HFFc6 (cell line): ENCODE results near the gene TSHZ1. TPM values are rescaled to one million over a fixed set of nuclear protein-coding genes. Genes with fewer than 3 reads are reported as not detected.
A peak's percentile ranks its signal among the peaks of the same experiment; 100 is the strongest.

Experiments
- DNase-seq: peaks from one replicate; pipeline ENCODE4 v3.0.0-alpha.2; 2018
- H3K27ac Mint-ChIP-seq: 2 replicates; pipeline ENCODE4 v1.8.0; 2020; ENCODE audit warnings: mild to moderate bottlenecking, mixed read lengths
- H3K27me3 Mint-ChIP-seq: 2 replicates; pipeline ENCODE4 v1.8.0; 2021; ENCODE audit warnings: mild to moderate bottlenecking, moderate library complexity, mixed read lengths; ENCODE audit not compliant: insufficient read depth
- H3K36me3 Mint-ChIP-seq: 2 replicates; pipeline ENCODE4 v1.8.0; 2021; ENCODE audit warnings: low read depth, mixed read lengths
- H3K4me1 Mint-ChIP-seq: 2 replicates; pipeline ENCODE4 v1.8.0; 2020; ENCODE audit warnings: low read depth, mixed read lengths
- H3K4me3 Mint-ChIP-seq: 2 replicates; pipeline ENCODE4 v1.8.0; 2020; ENCODE audit warnings: mild to moderate bottlenecking, moderate library complexity, mixed read lengths
- H3K9me3 Mint-ChIP-seq: 2 replicates; pipeline ENCODE4 v1.8.0; 2020; ENCODE audit warnings: mild to moderate bottlenecking, mixed read lengths
- CTCF ChIP-seq: fragments of 200-600 bp; sonication (generic); IDR thresholded peaks from 2 replicates; pipeline ENCODE4 v1.5.0; 2021; ENCODE audit warnings: antibody characterized with exemption, mild to moderate bottlenecking
- total RNA-seq, 6 experiments: library from RNA; stranded (reverse); fragmentation: NEBNext Ultra II Directional; extraction: Animal tissue kit (Norgen Biotek cat#: 25700); gene quantifications; 2 replicates in 1 of 6; 3 replicates in 5 of 6; pipeline ENCODE4 v1.2.3, GENCODE V29; 2021

TSHZ1 gene
- total RNA-seq, 6 experiments from 2014 or later: 18.6 to 25.0 (median 23.3) TPM

- Mint-ChIP-seq H3K27ac (peak overlapping the region; percentile 53; the same call in 1 of the 2 replicates), H3K27me3 (no peaks in the 10 kb centered on the region; the same call in 1 of the 2 replicates), H3K9me3 (no peaks in the 10 kb centered on the region), H3K4me1 (peaks cover 39% of the 10 kb centered on the region), H3K36me3 (no peaks in the 10 kb centered on the region; the same call in 1 of the 2 replicates), H3K4me3 (peak overlapping the region; percentile 79)
- no peak for DNase-seq
- TF ChIP-seq CTCF: no peak
Measured at GRCh38 chr18:75264926-75265597, 54.5 kb downstream of the TSHZ1 start.

GRCh38 chr18:75265872-75266271 lies 55.3 kb downstream of the TSHZ1 start:
- Mint-ChIP-seq H3K36me3 (no peaks in the 10 kb centered on the region; the same call in 1 of the 2 replicates), H3K4me3 (peak overlapping the region; percentile 79), H3K9me3 (no peaks in the 10 kb centered on the region), H3K27ac (peak overlapping the region; percentile 53; the same call in 1 of the 2 replicates), H3K27me3 (no peaks in the 10 kb centered on the region; the same call in 1 of the 2 replicates), H3K4me1 (peaks cover 39% of the 10 kb centered on the region)
- no peak for DNase-seq
- no peak for TF ChIP-seq CTCF

DNA sequence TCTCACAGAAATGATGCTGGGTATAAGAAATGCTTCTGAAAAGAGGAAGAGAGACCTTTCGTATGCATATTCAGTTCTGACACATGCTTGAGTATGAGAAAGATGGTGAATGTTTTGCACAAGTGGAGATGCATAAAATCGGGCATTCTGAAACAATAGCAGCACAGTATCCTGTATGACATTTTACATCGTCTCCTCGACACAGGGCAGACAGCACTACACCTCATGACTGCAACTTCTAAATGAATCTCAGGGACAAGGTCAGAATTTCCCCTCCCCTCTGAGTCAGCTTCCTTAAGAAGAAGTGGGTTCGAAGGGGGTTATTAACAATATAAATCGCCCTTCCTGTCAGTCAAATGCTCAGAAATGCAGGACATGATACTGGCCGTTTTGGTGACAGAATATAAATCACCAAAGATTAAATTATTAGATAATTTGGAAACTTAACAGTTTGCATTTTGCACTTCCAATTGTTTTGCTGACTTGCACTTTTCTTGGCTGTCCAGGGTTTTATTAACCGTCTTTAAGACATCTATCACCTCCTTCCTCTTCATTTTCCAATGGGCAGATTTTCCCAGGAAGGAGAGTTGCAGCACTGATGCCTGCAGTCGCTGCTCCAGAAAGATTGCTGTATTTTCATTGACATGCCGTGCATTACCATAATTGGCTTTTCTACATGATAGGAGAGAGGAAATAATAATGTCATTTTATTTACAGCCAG lies 57.2 kb downstream of the TSHZ1 start:
- no peak for TF ChIP-seq CTCF
- no peak for DNase-seq
- Mint-ChIP-seq H3K9me3 (no peaks in the 10 kb centered on the region), H3K27me3 (peaks cover 3% of the 10 kb centered on the region), H3K27ac (no peak overlapping the region), H3K36me3 (no peaks in the 10 kb centered on the region), H3K4me3 (no peak overlapping the region), H3K4me1 (peaks cover 39% of the 10 kb centered on the region)

GRCh38 chr18:75268364-75268646 lies 57.7 kb downstream of the TSHZ1 start:
- Mint-ChIP-seq H3K27ac (no peak overlapping the region), H3K4me1 (peaks cover 39% of the 10 kb centered on the region), H3K9me3 (no peaks in the 10 kb centered on the region), H3K4me3 (no peak overlapping the region), H3K36me3 (no peaks in the 10 kb centered on the region), H3K27me3 (peaks cover 3% of the 10 kb centered on the region)
- no peak for TF ChIP-seq CTCF
- no peak for DNase-seq

DNA sequence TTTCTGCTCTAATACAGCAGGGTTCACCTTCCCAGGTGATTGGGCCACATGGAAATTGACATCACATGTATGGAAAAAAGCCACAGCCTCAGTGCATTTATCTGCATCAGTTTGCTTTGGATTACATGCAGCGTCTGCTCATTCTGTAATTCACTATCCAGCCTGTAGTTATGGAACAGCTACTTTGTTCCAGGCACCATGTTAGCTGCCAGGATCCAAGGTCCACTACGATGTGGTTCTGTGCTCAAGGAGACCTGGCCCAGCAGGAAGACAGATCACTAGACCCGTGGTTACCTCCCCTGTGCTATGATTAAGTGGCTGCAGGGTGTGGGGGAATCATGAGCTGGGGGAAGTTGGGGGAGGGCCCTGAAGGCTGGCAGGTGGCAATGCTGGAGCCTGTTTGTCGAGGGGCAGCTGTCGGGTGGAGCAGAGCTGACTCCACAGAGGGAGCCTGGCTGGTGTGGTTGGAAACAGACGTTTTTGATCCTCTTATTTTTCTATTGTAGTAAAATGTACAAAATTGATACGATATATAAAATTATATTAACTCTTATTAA lies 58.6 kb downstream of the TSHZ1 start:
- no peak for DNase-seq
- Mint-ChIP-seq H3K27ac (no peak overlapping the region), H3K9me3 (no peaks in the 10 kb centered on the region), H3K36me3 (no peaks in the 10 kb centered on the region), H3K4me1 (peaks cover 30% of the 10 kb centered on the region), H3K4me3 (no peak overlapping the region), H3K27me3 (peaks cover 3% of the 10 kb centered on the region)
- no peak for TF ChIP-seq CTCF
